Prostate gland (tissue), 2 donors: ENCODE data around the gene SREBF2.

ENCODE experiments used
- CTCF ChIP-seq, 4 experiments: fragments of 200-600 bp in 2 of 4; fragments of 450-650 bp in 2 of 4; sonication (generic) in 2 of 4; IDR thresholded peaks; 1 replicate in 3 of 4; 2 replicates in 1 of 4; pipeline ENCODE4 v1.5.1; 2016 to 2019; ENCODE audit warnings: antibody characterized with exemption in 4 of 4, mild to moderate bottlenecking in 2 of 4, moderate library complexity in 2 of 4
- POLR2A ChIP-seq: fragments of 450-650 bp; IDR thresholded peaks from one replicate; pipeline ENCODE4 v1.6.1; 2016; ENCODE audit warnings: antibody characterized with exemption, mild to moderate bottlenecking

GRCh38 chr22:41914611-41915034, 81.7 kb downstream of the SREBF2 start:
- TF ChIP-seq CTCF (IDR thresholded peaks at IDR 0.05) (no peak), POLR2A (no peak)
